Inflammatory macrophage (primary cell): ENCODE measurements around the gene RORB.

Experiments used
- DNase-seq, 2 donors: peaks; one replicate each; pipeline ENCODE4 v3.0.0-alpha.2; 2020 to 2022

RORB gene

DNA sequence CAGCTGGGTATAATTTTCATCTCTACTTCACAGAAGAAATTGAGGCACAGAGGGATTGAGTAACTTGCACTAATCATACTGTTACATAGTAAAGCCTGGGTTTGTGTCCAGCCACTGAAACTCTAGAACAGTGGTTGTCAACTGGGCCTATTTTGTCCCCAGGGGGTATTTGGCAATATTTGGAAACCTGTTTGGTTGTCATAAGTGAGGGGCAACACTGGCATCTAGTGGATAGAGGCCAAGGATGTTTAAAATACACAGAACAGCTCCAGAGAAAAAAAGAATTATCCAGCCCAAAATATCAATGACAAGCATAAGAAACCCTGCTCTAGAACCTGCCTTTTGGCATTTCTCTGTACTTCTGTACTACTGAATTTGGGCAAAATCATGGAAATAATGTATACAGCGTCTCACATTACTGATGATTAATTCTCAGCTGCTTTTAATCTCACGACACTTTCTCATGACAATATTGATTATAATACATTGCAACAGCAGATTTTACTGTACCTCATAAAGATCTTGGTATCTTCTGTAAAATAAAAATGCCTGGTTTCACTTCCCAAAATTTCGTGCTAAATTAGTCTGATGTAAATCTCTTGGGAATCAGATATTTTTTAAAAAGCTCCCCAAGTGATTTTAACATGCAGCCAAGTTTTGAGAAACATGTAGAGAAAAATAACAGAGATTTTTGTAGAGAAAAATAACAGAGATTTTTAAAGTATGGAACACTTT lies 112.7 kb downstream of the RORB start:
- DNase-seq, result no peak

GRCh38 chr9:74610523-74611061 lies 113.5 kb downstream of the RORB start:
- DNase-seq, result no peak

DNA sequence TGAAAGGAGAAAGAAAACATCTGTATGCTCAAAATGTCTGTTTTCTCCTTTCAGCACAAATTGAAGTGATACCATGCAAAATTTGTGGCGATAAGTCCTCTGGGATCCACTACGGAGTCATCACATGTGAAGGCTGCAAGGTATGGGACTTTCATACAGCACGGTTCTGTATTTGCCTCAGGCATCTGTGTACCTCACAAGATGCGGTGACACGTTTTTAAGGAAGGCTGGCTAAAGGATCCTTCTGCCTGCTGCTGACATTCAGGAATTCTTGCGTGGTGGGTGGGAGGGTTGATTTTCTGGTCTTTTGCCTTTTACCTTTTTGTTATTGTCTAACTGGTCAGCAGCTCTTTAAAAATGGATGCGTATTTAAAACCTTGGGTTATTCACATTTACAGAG lies 133.1 kb downstream of the RORB start:
- DNase-seq, result no peak

- no peak for DNase-seq
Measured at GRCh38 chr9:74639112-74639511, 142.0 kb downstream of the RORB start.

GRCh38 chr9:74642376-74642775 lies 145.2 kb downstream of the RORB start:
- no peak for DNase-seq

DNA sequence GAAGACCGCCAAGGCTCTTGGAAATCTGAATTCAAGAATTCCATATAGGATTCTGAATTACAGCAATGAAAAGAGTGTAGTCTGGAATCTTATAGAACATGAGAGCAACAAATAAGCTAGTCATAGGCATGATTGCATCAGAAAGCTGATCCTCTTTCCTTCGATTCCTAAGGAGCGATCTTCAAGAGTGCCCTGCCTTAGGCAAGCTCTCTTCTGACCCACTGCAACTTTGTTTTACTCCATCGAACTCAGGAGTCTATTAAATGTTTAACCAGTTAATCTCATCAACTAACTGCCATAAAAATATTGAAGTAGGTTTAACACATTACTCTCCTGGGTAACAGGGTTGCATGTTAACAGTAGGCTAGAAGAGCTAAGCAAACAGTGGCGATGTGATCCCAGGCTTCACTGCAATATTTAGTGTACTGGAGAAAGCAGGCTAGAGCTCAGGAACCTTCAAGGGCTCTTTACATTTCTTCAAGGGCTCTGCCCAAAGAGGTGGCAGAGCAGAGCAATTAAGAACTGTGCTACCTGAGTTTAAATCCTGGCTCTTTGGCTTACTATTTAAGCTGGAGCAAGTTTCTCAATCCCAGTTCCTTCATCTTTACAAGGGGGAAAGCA lies 146.3 kb downstream of the RORB start:
- no peak for DNase-seq

DNA sequence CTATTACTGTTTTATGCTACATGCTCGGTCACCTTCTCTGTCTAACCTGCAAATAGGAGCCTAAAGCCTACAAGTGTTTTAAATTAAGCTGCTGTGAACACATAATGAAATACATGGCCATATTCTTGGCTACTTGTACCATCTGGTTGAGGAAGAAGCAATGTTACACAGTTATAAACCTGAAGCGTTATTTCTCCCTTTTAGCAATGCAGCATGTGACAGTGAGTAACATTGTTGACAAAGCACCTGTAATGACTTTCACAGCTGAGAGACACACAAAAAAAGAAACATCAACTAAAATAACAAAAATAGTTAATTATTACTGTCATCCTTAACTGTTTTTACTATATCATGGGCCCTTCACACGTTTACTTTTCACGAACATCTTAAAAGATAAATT lies 146.9 kb downstream of the RORB start:
- DNase-seq, result no peak

- no peak for DNase-seq
Measured at GRCh38 chr9:74645007-74645639, 148.0 kb downstream of the RORB start.

DNA sequence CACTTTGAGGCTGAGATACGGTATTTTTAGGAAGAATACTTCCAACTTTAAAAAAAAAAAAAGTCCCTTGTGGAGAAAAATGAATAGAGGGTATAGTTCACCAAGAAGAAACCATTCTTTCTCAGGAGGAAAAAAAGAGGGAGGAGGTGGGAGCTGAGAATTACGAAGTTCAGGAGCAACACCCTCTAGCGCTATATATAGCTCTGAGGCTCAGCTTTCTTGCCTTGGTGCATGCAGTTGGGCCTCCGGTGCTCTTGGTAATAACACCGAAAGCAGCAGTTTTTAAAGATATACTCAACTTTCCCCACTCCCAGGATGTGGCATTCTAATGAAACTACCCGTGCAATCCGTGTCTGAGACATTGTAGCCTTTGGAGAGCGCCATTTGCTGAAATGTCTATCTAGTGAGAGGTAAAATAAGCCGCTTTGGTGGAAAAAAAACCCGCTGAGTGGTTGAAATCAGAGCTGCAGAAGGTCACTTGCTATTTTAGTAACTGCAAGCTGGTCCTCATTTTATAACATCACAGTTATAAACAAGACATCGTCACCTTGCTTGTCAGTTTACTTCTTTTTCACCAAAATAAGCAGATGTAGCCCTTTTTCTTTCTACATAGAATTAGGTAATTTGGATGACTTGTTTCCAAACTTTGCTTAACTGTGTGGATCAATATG lies 156.4 kb downstream of the RORB start:
- no peak for DNase-seq

DNA sequence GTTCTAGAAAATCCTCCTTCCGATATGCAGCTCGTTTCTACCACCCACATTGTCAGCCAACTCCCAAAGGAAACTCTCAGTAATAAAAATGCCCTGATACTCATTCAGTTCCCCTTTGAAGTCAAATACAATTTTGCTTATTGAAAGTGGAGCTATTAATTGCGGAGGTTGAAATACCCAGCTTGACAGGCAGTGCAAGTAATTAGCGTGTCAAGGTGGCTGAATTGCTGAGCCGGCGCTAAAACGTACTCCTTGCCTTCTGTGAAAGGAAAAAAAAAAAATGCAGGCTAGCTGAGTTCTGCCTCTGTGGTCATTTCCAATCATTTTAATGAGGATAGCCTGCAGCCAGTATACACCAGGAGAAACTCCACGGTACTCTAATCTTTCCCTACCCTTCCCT lies 165.5 kb downstream of the RORB start:
- no peak for DNase-seq

GRCh38 chr9:74663439-74663838 lies 166.3 kb downstream of the RORB start:
- no peak for DNase-seq

- DNase-seq, result no peak
Measured at GRCh38 chr9:74666625-74667316, 169.6 kb downstream of the RORB start.

DNA sequence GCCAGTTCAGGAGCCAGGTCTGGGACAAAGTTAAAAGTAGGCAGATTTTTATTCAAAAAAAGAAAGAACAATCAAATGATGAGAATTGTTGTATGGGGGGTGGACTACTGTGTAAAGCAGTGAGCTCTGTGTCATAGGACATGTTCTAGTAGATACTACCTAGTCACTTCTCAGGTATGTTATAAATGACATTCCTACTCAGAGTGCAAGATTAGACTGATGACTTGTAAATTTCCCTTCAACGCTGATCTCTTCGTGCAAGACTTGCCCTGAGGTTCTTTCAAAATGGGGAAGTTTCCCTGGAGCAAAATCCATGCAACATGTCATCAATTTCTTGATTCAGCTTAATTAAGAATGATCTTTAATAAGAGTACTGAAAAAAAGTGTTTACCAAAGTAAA lies 175.1 kb downstream of the RORB start:
- no peak for DNase-seq

GRCh38 chr9:74674077-74674476 lies 176.9 kb downstream of the RORB start:
- DNase-seq, result no peak

DNA sequence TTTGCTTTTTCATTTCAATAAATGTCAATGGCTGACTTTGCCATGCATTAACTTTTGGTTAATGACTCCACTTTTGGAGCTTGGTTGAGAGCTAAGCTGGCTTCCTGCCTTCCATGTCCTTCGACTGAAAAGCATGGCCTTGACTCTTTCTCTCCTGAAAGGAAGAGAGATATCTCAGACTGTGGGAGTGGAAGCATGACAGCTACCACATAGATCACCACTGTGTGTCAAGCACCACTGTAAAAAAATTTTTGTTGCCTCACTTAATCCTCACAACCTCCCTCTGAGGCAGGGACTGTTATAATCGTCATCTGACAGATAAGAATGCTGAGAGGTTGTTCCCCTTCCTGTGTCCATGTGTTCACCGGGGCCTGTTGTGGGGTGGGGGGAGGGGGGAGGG lies 184.8 kb downstream of the RORB start:
- no peak for DNase-seq

DNA sequence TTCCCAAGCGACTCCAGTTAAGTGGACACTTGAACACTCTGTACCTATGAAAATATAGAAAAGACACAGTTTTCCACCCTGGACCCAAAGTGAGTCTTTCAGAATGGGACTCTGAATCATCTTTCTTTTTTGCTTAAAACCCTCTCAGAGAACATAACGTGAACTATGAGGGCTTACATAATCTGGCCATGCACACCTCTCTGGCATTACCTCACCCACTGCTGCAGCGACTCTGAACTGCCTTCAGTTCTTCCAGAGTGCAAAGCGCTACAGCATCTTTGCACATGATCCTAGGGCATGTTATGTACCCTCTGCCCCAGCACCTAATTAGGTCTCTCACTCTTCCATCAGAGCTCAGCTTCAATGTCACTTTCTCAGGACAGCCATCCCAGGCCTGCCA lies 186.2 kb downstream of the RORB start:
- DNase-seq, result no peak

DNA sequence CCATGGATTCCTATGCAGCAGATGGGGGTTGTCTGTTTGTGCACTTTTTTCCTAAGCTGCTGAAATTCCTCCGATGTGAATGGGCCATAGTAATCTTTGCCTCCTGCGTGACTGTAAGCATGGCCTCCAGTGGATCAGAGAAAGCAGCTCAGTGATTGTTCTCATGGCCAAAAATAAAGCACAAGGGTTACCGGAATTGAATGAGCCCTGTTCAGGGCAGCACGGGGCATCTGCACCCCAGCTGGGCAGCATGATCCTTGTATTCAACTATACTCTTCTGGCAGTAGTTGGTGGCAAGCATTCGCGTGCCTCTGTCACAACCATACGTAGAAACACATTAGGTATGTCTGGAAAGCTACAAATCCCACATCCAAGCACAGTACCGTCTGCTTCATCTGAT lies 193.9 kb downstream of the RORB start:
- no peak for DNase-seq

DNA sequence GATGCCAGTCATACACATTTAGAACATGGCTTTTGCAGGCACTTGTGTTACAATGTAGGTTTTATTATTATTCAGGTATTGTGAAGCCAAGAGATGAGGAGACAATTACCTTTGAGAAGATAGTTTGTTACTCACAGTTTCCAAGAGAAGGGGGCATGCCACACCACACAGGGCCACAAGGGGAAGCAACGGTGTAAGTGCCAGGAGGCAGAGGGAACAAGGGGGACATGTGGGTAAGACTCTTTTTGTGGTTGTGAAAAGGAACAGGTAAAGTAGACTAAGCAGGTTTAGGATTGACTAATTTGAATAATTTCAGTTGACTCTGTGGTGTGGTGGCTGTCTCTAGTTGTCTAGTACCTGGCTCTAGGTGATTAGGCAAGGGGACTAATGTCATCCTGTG lies 199.4 kb downstream of the RORB start:
- no peak for DNase-seq

GRCh38 chr9:74697535-74697934 lies 200.4 kb downstream of the RORB start:
- no peak for DNase-seq

GRCh38 chr9:74711341-74711740 lies 214.2 kb downstream of the RORB start:
- no peak for DNase-seq

DNA sequence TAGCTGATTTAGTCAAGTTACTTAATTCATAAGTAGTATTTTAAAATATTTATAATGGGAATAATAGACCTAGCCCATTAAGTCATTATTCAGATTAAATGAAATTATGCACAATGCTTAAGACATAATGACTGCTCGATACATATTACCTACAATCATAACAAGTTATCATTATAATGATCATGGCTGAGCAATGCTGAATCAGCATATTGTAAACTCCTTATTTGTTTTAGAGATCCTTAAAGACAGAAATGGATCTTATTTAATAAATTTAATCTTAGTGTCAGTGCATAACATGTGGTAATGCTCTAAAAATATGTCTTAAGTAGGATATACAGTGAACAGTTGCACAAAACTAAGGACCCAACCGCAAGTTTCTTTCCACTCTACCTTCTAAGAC lies 221.6 kb downstream of the RORB start:
- DNase-seq, result no peak

DNA sequence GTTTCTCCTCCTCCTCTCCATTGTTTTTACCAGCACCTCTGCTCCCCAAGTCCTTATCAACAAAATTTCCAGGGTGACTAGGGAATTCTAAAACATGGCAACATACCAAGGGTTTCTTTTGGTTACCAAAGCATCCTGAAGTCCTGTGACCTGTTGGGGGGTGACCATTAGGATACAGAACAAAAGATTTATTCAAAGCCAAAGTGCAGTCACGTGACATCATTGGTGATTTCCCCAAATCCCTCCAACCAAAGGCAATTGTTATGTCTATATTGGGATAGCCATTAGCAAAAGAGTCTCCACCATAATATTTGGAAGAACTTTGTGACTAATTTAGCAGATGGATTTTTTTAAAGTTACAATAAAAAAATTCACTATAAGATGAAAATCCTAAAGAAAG lies 222.2 kb downstream of the RORB start:
- DNase-seq, result no peak
